Adipocyte (in vitro differentiated cells): Measurements from ENCODE around the gene ODAD2.
A peak's percentile ranks its signal among the peaks of the same experiment; 100 is the strongest.
"Not testable (repeated sequence)": the region's sequence is repeated elsewhere in the genome, so short reads cannot be mapped to it uniquely, and the experiment has no call there.

Experiments used
- DNase-seq: peaks from one replicate; pipeline ENCODE4 v3.0.0-alpha.2; 2015; ENCODE audit warnings: low read depth
- H3K27me3 ChIP-seq: replicated peaks from 2 replicates; pipeline ENCODE4 v1.7.0; 2013; ENCODE audit warnings: mild to moderate bottlenecking, low read length, moderate library complexity; ENCODE audit not compliant: control insufficient read depth, insufficient read depth
- H3K36me3 ChIP-seq: 2 replicates; pipeline ENCODE4 v1.7.0; 2013; ENCODE audit warnings: low read length, mild to moderate bottlenecking, moderate library complexity; ENCODE audit not compliant: control insufficient read depth, insufficient read depth, severe bottlenecking
- H3K4me1 ChIP-seq: 2 replicates; pipeline ENCODE4 v1.7.0; 2013; ENCODE audit warnings: mild to moderate bottlenecking, low read length, moderate library complexity; ENCODE audit not compliant: control insufficient read depth, insufficient read depth
- H3K4me3 ChIP-seq: 2 replicates; pipeline ENCODE4 v1.7.0; 2013; ENCODE audit warnings: mild to moderate bottlenecking, low read length, moderate library complexity
- H3K9ac ChIP-seq: 2 replicates; pipeline ENCODE4 v1.7.0; 2013; ENCODE audit warnings: mild to moderate bottlenecking, low read length, moderate library complexity
- H3K9me3 ChIP-seq: 2 replicates; pipeline ENCODE4 v1.7.0; 2013; ENCODE audit warnings: mild to moderate bottlenecking, low read length, moderate library complexity; ENCODE audit not compliant: control insufficient read depth

The ODAD2 gene

DNA sequence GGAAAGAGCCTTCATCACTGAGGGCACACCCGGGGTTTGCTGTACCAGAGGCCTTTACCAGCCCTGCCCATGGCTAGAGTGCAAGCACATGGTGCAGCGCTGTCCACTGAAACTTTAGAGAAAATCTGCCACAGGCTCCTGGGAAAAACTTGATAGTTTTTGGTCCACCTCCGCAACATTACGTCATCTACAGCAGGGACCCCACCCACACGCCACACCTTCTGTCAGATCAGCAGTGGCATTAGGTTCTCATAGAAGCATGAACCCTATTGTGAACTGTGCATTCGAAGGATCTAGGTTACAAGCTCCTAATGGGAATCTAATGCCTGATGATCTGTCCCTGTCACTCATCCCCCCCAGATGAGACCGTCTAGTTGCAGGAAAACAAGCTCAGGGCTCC lies 2.5 kb upstream of the ODAD2 start:
- no peak overlapping the region for H3K9ac ChIP-seq
- DNase-seq, result no peak

GRCh38 chr10:27998178-27998953 lies 513 bp downstream of the ODAD2 start:
- Histone ChIP-seq H3K36me3 (no peaks in the 10 kb centered on the region), H3K4me3 (peak overlapping the region; percentile 81), H3K9me3 (peaks cover 2% of the 10 kb centered on the region), H3K9ac (peak overlapping the region; percentile 63), H3K27me3 (peaks cover 19% of the 10 kb centered on the region), H3K4me1 (no peaks in the 10 kb centered on the region)
- peak; percentile 49 for DNase-seq

More for the DNA sequence above, 2.5 kb upstream of the ODAD2 start:
- peaks cover 19% of the 10 kb centered on the region for H3K27me3 ChIP-seq
- H3K36me3 ChIP-seq, result no peaks in the 10 kb centered on the region
- peaks cover 2% of the 10 kb centered on the region for H3K9me3 ChIP-seq
- no peak overlapping the region for H3K4me3 ChIP-seq
- H3K4me1 ChIP-seq, result no peaks in the 10 kb centered on the region

DNA sequence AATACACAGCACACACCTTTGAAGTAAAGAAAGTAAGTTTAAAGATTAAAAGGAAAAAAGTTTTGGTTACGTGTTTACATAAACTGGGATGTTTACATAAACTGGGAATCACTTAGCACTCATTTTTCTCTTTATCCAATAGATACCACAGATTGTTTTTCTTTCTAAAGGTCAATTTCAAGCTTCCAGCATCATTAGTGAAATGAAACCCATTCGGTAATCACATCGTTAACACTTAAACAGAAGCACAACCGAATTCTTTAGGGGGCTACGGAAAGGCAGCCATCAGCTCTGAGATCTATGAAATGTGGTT lies 1.1 kb downstream of the ODAD2 start:
- Histone ChIP-seq H3K9me3 (peaks cover 2% of the 10 kb centered on the region), H3K4me1 (no peaks in the 10 kb centered on the region), H3K36me3 (no peaks in the 10 kb centered on the region), H3K4me3 (peak overlapping the region; percentile 81), H3K9ac (peak overlapping the region; percentile 63), H3K27me3 (peaks cover 19% of the 10 kb centered on the region)
- no peak for DNase-seq

- Histone ChIP-seq H3K4me3 (no peak overlapping the region), H3K4me1 (no peaks in the 10 kb centered on the region), H3K9ac (no peak overlapping the region), H3K27me3 (peaks cover 16% of the 10 kb centered on the region), H3K36me3 (no peaks in the 10 kb centered on the region), H3K9me3 (no peaks in the 10 kb centered on the region)
- DNase-seq, result no peak
Observed at GRCh38 chr10:27995311-27995710, 3.6 kb downstream of the ODAD2 start.

DNA sequence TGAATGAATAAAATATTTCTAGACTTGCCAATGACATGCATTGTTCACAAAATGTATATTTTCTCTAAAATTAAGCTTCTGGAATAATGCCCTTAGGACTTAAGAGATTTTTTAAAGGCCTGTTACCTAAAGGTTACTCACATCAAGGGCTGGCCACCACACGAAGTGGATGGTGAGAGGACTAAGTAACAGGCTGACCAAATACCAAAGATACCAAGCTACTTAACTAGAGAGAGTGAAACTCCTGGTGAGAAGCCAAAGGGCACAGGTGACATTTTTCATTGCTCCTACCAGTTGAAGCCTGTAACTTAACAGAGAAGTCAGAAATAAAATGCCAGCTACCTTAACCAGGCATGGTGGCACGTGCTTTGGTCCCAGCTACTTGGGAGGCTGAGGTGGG lies 9.5 kb downstream of the ODAD2 start:
- H3K9ac ChIP-seq, H3K36me3 ChIP-seq, H3K27me3 ChIP-seq, DNase-seq, H3K9me3 ChIP-seq, H3K4me3 ChIP-seq, H3K4me1 ChIP-seq: not testable (repeated sequence)

DNA sequence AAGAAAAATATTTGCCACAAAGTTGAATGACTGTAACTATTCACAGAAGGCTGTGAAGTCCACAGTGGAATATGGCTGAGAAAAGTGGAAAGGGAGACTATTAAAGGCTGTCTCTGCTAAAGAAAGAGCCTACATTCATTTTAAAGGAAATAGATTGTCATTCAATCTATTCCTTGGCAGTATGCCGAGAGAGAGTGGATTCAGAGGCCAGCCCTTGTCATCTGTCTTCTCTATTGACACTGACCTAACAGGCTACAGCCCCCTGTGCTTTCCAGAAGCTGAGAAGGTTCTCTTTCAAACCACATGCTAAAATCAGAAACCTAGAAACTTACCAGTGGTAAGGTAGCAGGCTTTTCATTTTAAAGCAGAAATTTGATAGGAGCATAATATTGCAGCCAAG lies 12.1 kb downstream of the ODAD2 start:
- no peak for DNase-seq
- Histone ChIP-seq H3K4me1 (no peaks in the 10 kb centered on the region), H3K9ac (no peak overlapping the region), H3K4me3 (no peak overlapping the region), H3K9me3 (no peaks in the 10 kb centered on the region), H3K27me3 (no peaks in the 10 kb centered on the region), H3K36me3 (no peaks in the 10 kb centered on the region)

DNA sequence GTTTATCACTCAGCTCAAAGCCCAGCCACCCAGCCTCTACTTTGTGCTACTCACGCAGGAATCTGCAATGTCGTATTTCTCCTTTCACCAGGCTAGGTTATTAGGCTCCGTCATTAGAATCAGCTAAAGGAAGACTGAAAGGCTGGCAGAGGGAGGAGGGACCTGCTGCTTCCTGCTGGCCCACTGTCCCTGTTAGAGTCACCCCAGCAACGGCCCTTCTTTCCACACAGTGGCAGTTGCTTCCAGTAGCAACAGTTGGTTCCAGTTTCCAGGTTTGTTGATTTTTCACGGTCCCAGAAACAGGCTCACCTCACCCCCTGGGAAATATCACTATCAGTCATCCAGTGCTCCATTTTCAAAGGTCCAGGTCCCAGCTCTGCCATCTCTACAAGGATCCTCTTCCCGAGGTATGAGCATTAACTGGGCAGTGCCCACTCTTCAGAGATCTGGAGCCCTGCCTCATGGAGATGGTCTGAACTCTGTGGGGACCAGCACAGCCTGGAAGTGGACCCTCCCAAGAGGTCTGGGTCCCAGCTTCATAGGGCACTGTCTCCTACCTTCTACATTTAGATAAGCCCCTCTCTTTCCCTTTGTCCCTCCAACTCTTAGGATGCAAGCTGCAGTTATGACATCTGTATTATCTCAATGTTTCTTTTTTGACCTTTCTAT lies 15.9 kb downstream of the ODAD2 start:
- no peaks in the 10 kb centered on the region for H3K4me1 ChIP-seq
- no peak for DNase-seq
- H3K27me3 ChIP-seq, result no peaks in the 10 kb centered on the region
- no peaks in the 10 kb centered on the region for H3K36me3 ChIP-seq
- no peak overlapping the region for H3K4me3 ChIP-seq
- peaks cover 7% of the 10 kb centered on the region for H3K9me3 ChIP-seq
- no peak overlapping the region for H3K9ac ChIP-seq

DNA sequence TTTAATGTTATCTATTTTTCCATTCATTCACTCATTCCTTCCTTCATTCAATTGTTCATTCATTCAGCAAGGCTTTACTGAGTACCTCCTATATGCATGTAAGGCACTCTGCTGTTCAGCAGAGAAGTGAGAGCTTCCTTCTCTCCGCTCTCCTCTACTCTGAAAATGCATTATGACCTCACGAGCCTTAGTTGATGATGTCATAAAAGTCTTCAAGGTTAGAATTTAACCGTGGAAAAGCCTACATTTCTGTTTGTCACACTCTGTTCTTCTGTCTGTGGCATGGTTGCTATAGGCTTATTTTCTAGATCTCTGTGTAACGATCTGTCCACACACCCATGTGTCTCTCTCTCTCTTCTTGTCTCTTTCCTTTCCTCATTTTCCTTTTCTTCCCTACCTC lies 17.1 kb downstream of the ODAD2 start:
- no peaks in the 10 kb centered on the region for H3K4me1 ChIP-seq
- peaks cover 7% of the 10 kb centered on the region for H3K9me3 ChIP-seq
- DNase-seq, result no peak
- no peak overlapping the region for H3K4me3 ChIP-seq
- no peaks in the 10 kb centered on the region for H3K36me3 ChIP-seq
- no peaks in the 10 kb centered on the region for H3K27me3 ChIP-seq
- H3K9ac ChIP-seq, result no peak overlapping the region

DNA sequence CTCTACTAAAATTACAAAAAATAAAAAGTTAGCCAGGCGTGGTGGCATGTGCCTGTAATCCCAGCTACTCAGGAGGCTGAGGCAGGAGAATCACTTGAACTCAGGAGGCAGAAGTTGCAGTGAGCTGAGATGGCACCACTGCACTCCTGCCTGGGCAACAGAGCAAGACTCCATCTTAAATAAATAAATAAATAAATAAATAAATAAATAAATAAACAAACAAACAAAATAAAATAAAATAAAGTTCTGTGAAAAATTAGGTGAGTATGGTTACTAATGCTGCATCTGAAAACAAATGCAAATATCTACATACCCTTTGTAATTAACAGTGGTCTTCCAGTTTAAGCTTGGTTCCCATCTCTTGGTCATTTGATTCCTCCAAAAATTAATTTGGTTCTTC lies 28.1 kb downstream of the ODAD2 start:
- H3K27me3 ChIP-seq, H3K36me3 ChIP-seq, H3K9ac ChIP-seq, H3K9me3 ChIP-seq, DNase-seq, H3K4me3 ChIP-seq, H3K4me1 ChIP-seq: not testable (repeated sequence)

DNA sequence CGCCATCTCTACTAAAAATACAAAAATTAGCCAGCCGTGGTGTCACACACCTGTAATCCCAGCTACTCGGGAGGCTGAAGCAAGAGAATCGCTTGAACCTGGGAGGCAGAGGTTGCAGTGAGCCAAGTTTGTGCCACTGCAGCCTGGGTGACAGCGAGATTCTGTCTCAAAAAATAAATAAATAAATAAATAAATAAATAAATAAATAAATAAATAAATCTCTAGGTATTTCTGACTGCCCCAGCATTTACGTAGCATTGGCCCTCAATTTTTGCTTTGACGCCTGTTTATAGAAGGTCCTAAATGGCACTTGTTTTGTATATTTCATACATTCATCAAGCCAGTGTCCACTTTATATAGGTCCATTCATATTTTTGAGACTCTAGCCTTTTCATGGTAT lies 28.9 kb downstream of the ODAD2 start:
- H3K4me3 ChIP-seq, H3K9ac ChIP-seq, H3K27me3 ChIP-seq, H3K9me3 ChIP-seq, H3K36me3 ChIP-seq, DNase-seq, H3K4me1 ChIP-seq: not testable (repeated sequence)

DNA sequence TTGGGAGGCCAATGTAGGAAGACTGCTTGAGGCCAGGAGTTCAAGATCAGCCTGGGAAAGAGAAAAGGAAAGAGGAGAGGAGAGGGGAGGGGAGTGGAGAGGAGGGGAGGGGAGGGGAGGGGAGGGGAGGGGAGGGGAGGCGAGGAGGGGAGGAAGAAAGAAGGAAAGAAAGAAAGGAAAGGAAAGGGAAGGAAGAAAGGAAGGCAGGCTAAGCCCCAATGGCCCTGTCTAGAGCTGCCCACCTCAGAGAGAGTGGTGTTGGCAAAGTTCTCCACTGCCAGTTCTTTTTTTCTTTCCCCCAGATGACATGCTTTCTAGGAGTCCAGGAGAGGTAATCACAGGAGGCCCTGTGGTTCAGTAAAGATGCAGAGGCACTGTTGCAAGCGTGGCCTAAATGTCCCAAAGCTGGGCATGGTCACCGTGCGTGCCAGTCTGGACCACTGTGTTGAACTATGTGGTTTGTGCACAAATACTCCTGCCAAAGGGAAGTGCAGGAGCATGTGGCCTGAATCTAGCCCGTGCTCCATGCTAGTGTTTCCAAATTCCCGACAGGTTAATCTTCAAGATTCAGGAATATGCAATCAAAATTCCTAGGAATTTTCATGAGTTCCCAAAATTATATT lies 39.7 kb downstream of the ODAD2 start:
- no peak overlapping the region for H3K4me3 ChIP-seq
- no peaks in the 10 kb centered on the region for H3K9me3 ChIP-seq
- H3K9ac ChIP-seq, result no peak overlapping the region
- H3K27me3 ChIP-seq, result no peaks in the 10 kb centered on the region
- H3K36me3 ChIP-seq, result no peaks in the 10 kb centered on the region
- H3K4me1 ChIP-seq, result no peaks in the 10 kb centered on the region
- no peak for DNase-seq
